ENCODE measurements around the gene OR51V1. TPM values are rescaled to one million over a fixed set of nuclear protein-coding genes. Genes with fewer than 3 reads are reported as not detected.

OR51V1 gene
- total and polyA plus RNA-seq, 10 of the 15 experiments (the other 5 are each of a cell fraction or from before 2014, with no cell fraction given) = not detected

DNA sequence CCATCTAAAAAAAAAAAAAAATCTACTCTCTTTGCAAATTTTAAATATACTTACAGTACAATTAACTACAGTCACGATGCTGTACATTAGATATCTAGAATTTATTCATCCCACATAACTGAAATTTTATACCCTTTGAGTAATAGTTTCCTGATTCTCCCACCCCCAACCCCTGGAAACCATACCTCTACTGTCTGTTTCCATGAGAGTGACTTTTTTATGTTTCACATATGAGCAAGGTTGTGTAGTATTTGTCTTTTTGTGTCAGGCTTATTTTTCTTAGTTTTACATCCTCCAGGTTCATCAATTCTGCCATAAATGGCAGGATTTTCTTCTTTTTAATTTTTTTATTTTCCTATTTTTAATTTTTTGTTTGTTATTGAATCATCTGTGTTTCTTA, 23.2 kb upstream of the OR51V1 start (continued):
- TF ChIP-seq, protein P1, sequence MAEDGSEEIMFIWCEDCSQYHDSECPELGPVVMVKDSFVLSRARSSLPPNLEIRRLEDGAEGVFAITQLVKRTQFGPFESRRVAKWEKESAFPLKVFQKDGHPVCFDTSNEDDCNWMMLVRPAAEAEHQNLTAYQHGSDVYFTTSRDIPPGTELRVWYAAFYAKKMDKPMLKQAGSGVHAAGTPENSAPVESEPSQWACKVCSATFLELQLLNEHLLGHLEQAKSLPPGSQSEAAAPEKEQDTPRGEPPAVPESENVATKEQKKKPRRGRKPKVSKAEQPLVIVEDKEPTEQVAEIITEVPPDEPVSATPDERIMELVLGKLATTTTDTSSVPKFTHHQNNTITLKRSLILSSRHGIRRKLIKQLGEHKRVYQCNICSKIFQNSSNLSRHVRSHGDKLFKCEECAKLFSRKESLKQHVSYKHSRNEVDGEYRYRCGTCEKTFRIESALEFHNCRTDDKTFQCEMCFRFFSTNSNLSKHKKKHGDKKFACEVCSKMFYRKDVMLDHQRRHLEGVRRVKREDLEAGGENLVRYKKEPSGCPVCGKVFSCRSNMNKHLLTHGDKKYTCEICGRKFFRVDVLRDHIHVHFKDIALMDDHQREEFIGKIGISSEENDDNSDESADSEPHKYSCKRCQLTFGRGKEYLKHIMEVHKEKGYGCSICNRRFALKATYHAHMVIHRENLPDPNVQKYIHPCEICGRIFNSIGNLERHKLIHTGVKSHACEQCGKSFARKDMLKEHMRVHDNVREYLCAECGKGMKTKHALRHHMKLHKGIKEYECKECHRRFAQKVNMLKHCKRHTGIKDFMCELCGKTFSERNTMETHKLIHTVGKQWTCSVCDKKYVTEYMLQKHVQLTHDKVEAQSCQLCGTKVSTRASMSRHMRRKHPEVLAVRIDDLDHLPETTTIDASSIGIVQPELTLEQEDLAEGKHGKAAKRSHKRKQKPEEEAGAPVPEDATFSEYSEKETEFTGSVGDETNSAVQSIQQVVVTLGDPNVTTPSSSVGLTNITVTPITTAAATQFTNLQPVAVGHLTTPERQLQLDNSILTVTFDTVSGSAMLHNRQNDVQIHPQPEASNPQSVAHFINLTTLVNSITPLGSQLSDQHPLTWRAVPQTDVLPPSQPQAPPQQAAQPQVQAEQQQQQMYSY (CRISPR knock-in tag; IDR thresholded peaks at IDR 0.05) = no peak
- TF ChIP-seq SIN3A (IDR thresholded peaks at IDR 0.05; ENCODE audit: low read depth, low read length) = no peak

DNA sequence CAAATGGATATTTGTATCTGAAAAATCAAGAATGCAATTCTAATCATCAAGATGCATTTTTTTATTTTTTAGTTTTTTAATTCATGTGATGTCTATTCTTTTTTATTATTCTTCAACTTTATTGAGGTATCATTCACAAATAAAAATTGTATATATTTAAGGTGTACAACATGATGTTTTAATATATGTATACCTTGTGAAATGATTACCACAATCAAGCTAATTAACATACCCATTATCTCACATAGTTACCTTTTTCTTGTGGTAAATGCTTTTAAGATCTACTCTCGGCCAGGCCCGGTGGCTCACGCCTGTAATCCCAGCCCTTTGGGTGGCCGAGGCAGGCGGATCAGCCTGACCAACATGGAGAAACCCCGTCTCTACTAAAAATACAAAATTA, 22.7 kb upstream of the OR51V1 start:
- no peaks in the 10 kb centered on the region for H3K36me3 ChIP-seq (ENCODE audit: control insufficient read depth in 2 of 2, insufficient read depth in 2 of 2, low read length in 1 of 2)
- BruUV-seq (replicated peaks) = no TSS peak
- in situ Hi-C loops (cut with MboI) (no loop called here), intact Hi-C loops (cut with micrococcal nuclease; ENCODE audit: unreplicated experiment) (no loop called here)
- DNase-seq (ENCODE audit: low read depth, low spot score) = no peak
- H3K4me2 ChIP-seq (ENCODE audit: control insufficient read depth, insufficient read depth) = no peak overlapping the region
- no peaks in the 10 kb centered on the region for H4K20me1 ChIP-seq (ENCODE audit: control insufficient read depth, insufficient read depth)
- ChIA-PET CTCF (no interaction called here), SMC1A (ENCODE audit: uncharacterized antibody, unreplicated experiment) (no interaction called here), RAD21 (ENCODE audit: unreplicated experiment) (no interaction called here), POLR2A (no interaction called here)
- no peak for FAIRE-seq
- TF ChIP-seq DPF2 (IDR thresholded peaks at IDR 0.05) = no peak
- no peak for TF ChIP-seq FOXK2 (IDR thresholded peaks at IDR 0.05)
- H3K4me3 ChIP-seq = no peak overlapping the region
- no peaks in the 10 kb centered on the region for H3K79me2 ChIP-seq (ENCODE audit: control insufficient read depth, insufficient read depth, low read length)
- no peaks in the 10 kb centered on the region for H3K27me3 ChIP-seq (replicated peaks in 1 of 2; ENCODE audit: control insufficient read depth in 2 of 2, insufficient read depth in 2 of 2, low read length in 1 of 2)
- H3K4me1 ChIP-seq (ENCODE audit: control insufficient read depth, insufficient read depth, low read length) = no peaks in the 10 kb centered on the region
- 41% methylated on average over 6 of the region's 6 CpGs for WGBS (ENCODE audit: insufficient coverage, insufficient replicate concordance, low lambda C conversion rate, missing lambda C conversion rate)
- H2AFZ ChIP-seq (ENCODE audit: control insufficient read depth, low read depth, low read length) = no peak overlapping the region
- H3K9me3 ChIP-seq (replicated peaks; ENCODE audit: control insufficient read depth, insufficient read depth, low read length) = no peaks in the 10 kb centered on the region
- H3K27ac ChIP-seq (ENCODE audit: control insufficient read depth, insufficient read depth) = no peak overlapping the region
- H3K9ac ChIP-seq (ENCODE audit: control insufficient read depth, insufficient read depth, low read length) = no peak overlapping the region
- ATAC-seq = no peak
